HTERT RPE-1 (cell line): ENCODE data around the gene FBP2.

Experiments
- in situ Hi-C: fragments of 300-500 bp; cut with MboI; formaldehyde crosslinking; loops from 4 replicates; pipeline ENCODE4 v1.14.3; 2020; ENCODE audit warnings: low sequenced_read_pairs

The FBP2 gene

GRCh38 chr9:94593459-94594345 is at the start of gene FBP2:
Gene FBP2, minus strand, starts transcription at chr9:94593824. Its CDS starts 98 bp downstream, at chr9:94593726.
- in situ Hi-C loops, result no loop called here

GRCh38 chr9:94643176-94643575 is 49.6 kb upstream of the FBP2 start:
- in situ Hi-C loops, result no loop called here

GRCh38 chr9:94642501-94642900 is 48.9 kb upstream of the FBP2 start:
- in situ Hi-C loops, result no loop called here

- in situ Hi-C loops, result no loop called here
These were observed 46.4 kb upstream of the FBP2 start for GRCh38 chr9:94639999-94640376.

GRCh38 chr9:94639061-94639998 is 45.7 kb upstream of the FBP2 start, which contains the start of gene FBP1:
Gene FBP1, minus strand, starts transcription at chr9:94639518. Its CDS starts 208 bp downstream, at chr9:94639310.
- in situ Hi-C loops, result no loop called here

- in situ Hi-C loops, result no loop called here
These were observed 44.9 kb upstream of the FBP2 start for GRCh38 chr9:94638335-94639060.

GRCh38 chr9:94632737-94633136 is 39.1 kb upstream of the FBP2 start:
- in situ Hi-C loops, result no loop called here

- in situ Hi-C loops, result no loop called here
These were observed 38.0 kb upstream of the FBP2 start for GRCh38 chr9:94631599-94631998.

GRCh38 chr9:94630833-94631232 is 37.2 kb upstream of the FBP2 start:
- in situ Hi-C loops, result no loop called here

- in situ Hi-C loops, result no loop called here
These were observed 36.7 kb upstream of the FBP2 start for GRCh38 chr9:94630281-94630680.

- in situ Hi-C loops, result no loop called here
These were observed 33.7 kb upstream of the FBP2 start for GRCh38 chr9:94627287-94627686.

- in situ Hi-C loops, result no loop called here
These were observed 32.2 kb upstream of the FBP2 start for GRCh38 chr9:94625835-94626234.

- in situ Hi-C loops, result no loop called here
These were observed 31.0 kb upstream of the FBP2 start for GRCh38 chr9:94624629-94625028.

- in situ Hi-C loops, result no loop called here
These were observed 29.6 kb upstream of the FBP2 start for GRCh38 chr9:94623253-94623652.

GRCh38 chr9:94622087-94622800 is 28.6 kb upstream of the FBP2 start:
- in situ Hi-C loops, result no loop called here

GRCh38 chr9:94619026-94619425 is 25.4 kb upstream of the FBP2 start:
- in situ Hi-C loops, result no loop called here

GRCh38 chr9:94613003-94613402 is 19.4 kb upstream of the FBP2 start:
- in situ Hi-C loops, result no loop called here

GRCh38 chr9:94612071-94612470 is 18.4 kb upstream of the FBP2 start:
- in situ Hi-C loops, result no loop called here

- in situ Hi-C loops, result no loop called here
These were observed 18.0 kb upstream of the FBP2 start for GRCh38 chr9:94611638-94612068.

GRCh38 chr9:94610181-94610606 is 16.6 kb upstream of the FBP2 start:
- in situ Hi-C loops, result no loop called here
